Activated T-cell treated with anti-CD3 and anti-CD28 coated beads, Interleukin-2, amount 50 U/mL, for 48 hours (primary cell): ENCODE measurements around the gene CD48.
A peak's percentile ranks its signal among the peaks of the same experiment; 100 is the strongest.

ENCODE experiments used
- DNase-seq, 2 experiments: peaks; one replicate each; pipeline ENCODE4 v3.0.0-alpha.2; 2020

Gene CD48

DNA sequence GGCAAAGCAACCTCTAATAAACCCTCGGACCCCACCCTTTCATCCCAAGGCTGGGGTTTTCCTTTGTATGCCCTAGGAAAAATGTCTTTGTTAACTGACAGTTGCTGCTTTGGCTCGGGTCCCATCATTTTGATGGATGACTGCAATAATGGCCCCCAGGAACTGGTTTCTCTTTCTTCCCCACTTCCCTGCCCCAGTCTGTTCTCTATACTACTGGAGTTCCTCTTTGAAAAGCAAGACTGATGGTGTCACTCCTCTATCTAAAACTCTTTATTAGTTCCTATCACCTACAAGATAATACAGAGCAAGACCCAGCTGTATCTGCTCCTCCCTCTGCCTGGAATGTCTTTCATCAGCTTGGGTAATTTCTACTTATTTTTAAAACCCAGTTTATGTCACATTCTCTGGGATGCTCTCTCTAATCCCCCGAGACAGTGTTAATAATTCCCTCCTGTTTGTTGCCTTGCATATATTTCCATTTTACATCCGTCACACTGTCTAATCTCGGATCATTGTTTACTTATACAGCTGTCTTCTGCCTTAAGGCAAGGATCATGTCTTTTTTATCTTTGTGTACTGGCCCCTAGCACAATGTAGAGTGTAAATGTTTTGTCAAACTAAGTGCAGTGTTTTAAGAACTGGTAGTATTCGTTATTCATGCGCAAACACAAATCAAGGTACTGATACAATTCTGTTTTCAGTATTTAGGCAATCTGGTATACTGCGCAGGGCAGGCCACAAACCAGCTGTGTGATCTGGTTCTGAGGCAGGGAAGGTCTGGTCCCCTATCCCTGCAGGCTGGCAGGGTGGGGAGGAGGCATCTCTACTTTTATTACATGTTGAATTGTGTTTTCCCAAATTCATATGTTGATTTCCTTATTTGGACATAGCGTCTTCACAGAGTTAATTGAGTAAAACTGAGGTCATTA lies 80.8 kb downstream of the CD48 start:
- DNase-seq, result no peak

DNA sequence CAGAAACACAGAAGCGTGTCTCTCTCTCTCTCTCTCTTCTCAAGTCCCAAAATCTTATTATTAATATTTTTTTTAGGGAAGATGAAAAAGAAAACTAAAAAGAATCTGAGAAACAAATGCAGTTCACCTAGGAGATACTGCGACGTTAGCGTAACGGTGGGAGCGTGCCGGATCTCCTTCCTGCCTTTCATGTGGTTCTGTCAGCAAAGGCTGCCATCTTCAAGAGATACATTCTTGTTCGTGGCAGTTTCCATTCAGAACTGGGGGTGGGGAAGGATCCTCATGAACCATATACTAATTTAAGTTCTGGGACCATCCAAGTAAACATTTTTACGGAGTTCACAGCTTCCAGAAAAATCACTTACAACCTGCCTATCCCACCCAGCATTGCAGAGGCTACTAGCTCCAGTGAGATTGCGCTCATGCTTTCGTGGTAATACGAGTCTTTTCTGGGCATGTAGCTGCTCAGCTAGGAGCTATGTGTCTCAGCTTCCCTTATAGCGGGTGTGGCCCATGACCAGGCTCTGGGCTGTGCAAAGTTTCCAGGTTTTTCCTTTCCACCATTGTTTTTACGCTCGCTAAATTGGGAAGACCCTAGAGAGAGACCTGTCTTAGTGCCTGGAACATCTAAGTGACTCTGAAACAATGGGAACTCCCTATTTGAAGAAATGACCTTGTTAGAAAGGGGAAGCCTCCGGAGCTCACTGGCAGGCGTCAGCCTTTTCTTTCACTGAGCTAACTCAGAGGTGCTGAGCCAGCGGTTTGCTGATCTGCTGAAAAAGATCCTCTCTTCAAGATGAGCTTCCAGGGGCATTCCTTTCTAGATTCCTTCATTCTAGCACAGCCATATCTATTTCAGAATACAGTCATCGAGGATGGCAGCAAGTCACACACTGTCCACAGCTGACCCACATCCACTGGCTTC lies 82.1 kb downstream of the CD48 start:
- peak; percentile 62 to 69 for DNase-seq

DNA sequence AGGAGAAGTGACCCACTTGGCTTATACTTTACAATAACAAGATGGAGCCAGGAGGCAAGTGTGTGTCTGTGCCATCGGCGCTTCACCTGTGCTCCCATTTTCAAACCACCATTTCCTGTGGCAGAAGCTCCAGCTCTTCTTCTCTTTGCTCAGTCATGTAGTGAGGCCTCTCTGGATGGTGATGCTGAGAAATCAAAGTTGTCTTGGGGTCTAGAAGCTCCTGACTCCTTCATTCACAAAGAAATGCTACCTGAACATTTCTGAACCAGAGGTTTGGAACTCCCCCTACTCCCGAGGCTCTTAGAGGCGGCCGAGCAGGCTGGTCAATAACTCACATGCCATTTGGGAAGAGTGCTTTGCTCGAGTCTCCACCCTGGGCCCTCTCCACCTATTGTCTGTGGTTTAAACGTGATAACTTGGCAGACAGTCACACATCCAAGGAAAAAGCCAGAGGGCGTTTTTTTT lies 82.8 kb downstream of the CD48 start:
- DNase-seq, result no peak
